HepG2 (cell line): ENCODE data around the gene CHPF. TPM values are rescaled to one million over a fixed set of nuclear protein-coding genes. Genes with fewer than 3 reads are reported as not detected.
A peak's percentile ranks its signal among the peaks of the same experiment; 100 is the strongest.

Experiments used
- AGO2 ChIP-seq: fragments of 200-400 bp; formaldehyde crosslinking; optimal IDR thresholded peaks from 2 replicates; pipeline ENCODE3; 2017; ENCODE audit warnings: mild to moderate bottlenecking, low read depth, low read length, moderate library complexity
- BCLAF1 ChIP-seq: fragments of 450-650 bp; IDR thresholded peaks from 2 replicates; pipeline ENCODE4 v1.6.1; 2017; ENCODE audit warnings: mild to moderate bottlenecking
- HOXA3 ChIP-seq: sonication (generic); formaldehyde crosslinking; IDR thresholded peaks from 2 replicates; pipeline ENCODE4 v1.5.0; 2020; ENCODE audit warnings: missing genetic modification reagents
- MLLT10 ChIP-seq: sonication (generic); formaldehyde crosslinking; IDR thresholded peaks from 2 replicates; pipeline ENCODE4 v1.4.0; 2020; ENCODE audit warnings: missing genetic modification reagents
- NFIB ChIP-seq: sonication (generic); formaldehyde crosslinking; IDR thresholded peaks from 2 replicates; pipeline ENCODE4 v1.9.0; 2021; ENCODE audit warnings: missing genetic modification reagents, mild to moderate bottlenecking, borderline replicate concordance
- POLR2A ChIP-seq, 2 experiments: IDR thresholded peaks; 2 replicates each; pipeline ENCODE4 v1.6.1; 2011; ENCODE audit warnings: low read depth in 2 of 2, low read length in 2 of 2, mild to moderate bottlenecking in 1 of 2, moderate library complexity in 1 of 2; ENCODE audit not compliant: insufficient read depth in 1 of 2
- ZBTB1 ChIP-seq: sonication (generic); formaldehyde crosslinking; IDR thresholded peaks from 2 replicates; pipeline ENCODE4 v1.4.0; 2020; ENCODE audit warnings: missing genetic modification reagents, borderline replicate concordance
- ZBTB33 ChIP-seq: sonication (generic); formaldehyde crosslinking; IDR thresholded peaks from 2 replicates; pipeline ENCODE4 v1.4.0; 2020; ENCODE audit warnings: missing genetic modification reagents
- ZNF280B ChIP-seq: sonication (generic); formaldehyde crosslinking; IDR thresholded peaks from 2 replicates; pipeline ENCODE4 v1.5.0; 2020; ENCODE audit warnings: missing genetic modification reagents, mild to moderate bottlenecking, borderline replicate concordance
- ZNF451 ChIP-seq: sonication (generic); formaldehyde crosslinking; IDR thresholded peaks from 2 replicates; pipeline ENCODE4 v1.5.0; 2020; ENCODE audit warnings: mild to moderate bottlenecking, missing genetic modification reagents
- polyA plus RNA-seq, 8 experiments: library from polyadenylated mRNA; depleted of rRNA in 3 of 8; stranded (reverse) in 7 of 8; unstranded in 1 of 8; fragments of >200 nt; fragmentation: Illumina TruSeq in 4 of 8; extraction: Trizol in 4 of 8; gene quantifications; 2 replicates each; pipeline versions ENCODE4 v1.2.1 to v1.2.3, GENCODE V29; 2011 to 2016; ENCODE audit warnings: low read depth in 4 of 8, missing spikeins in 1 of 8, mixed read lengths in 1 of 8; ENCODE audit not compliant: insufficient read depth in 1 of 8
- total RNA-seq, 5 experiments: library from RNA; depleted of rRNA; stranded (reverse); fragments of >200 nt; fragmentation: Illumina TruSeq; extraction: Trizol; gene quantifications; 2 replicates each; pipeline ENCODE4 v1.2.3, GENCODE V29; 2016; ENCODE audit warnings: low read depth in 1 of 5
- TF ChIP-seq, protein P1 (sequence below): sonication (generic); formaldehyde crosslinking; IDR thresholded peaks from 2 replicates; pipeline ENCODE4 v1.8.1; 2023; ENCODE audit warnings: mild to moderate bottlenecking, missing genetic modification reagents
- TF ChIP-seq, protein P2 (sequence below): sonication (generic); IDR thresholded peaks from 2 replicates; pipeline ENCODE4 v1.6.1; 2016; ENCODE audit warnings: low read depth, borderline replicate concordance
- TF ChIP-seq, protein P3 (sequence below): fragments of 450-650 bp; IDR thresholded peaks from 2 replicates; pipeline ENCODE4 v1.6.1; 2016
- TF ChIP-seq, protein P4 (sequence below): sonication (generic); formaldehyde crosslinking; IDR thresholded peaks from 2 replicates; pipeline ENCODE4 v1.8.0; 2022; ENCODE audit warnings: low read depth, missing genetic modification reagents
- TF ChIP-seq, protein P5 (sequence below): IDR thresholded peaks from 2 replicates; pipeline ENCODE4 v1.6.1; 2016

Gene CHPF
- total and polyA plus RNA-seq, 2 of the 13 experiments (the other 11 are each of a cell fraction or from before 2014, with no cell fraction given), result 79.6 to 111 TPM

DNA sequence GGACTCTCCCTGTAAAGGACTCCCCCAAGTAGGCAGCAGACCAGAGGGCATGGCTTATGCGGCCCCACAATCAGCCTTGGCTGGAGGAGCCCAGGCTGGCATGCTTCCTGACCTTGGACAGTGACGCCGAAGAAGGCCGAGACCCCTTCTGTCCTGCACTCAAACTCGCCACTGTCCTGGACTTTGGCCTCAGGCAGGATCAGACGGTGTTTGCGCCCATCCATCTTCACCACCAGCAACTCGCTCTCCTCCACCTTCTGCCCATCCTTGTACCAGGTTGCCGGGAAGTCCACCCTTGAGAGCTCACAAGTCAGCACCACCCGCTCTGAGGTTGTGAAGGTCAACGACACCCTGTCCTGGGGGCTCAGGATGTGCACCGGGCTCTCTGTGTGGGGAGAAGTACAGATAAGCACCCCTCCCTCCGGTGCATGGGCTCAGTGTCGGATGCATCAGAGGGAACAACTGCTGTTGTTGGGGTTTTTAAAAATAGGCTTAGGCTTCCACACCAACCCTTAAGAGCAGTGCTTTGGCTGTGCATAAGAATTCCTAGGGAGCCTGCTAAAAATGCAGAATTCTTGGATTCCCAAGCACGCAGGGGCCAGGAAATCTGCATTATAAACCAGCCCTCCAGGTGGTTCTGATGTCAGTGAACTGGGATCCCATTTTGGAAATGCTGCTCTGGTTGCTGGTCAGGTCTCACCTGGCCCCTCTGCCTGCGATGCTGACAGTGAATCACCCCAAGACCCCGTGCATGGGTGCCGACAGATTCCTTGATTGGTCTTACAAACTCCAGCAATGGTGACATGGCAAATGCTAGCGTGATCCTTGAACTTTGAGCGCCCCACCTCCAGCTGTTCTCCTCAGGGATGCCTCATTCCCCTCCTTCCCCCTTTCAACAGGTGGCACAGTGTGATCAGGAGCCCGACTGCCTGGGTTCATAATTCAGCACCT lies 21.8 kb upstream of the CHPF start (continued):
- TF ChIP-seq, protein P1, sequence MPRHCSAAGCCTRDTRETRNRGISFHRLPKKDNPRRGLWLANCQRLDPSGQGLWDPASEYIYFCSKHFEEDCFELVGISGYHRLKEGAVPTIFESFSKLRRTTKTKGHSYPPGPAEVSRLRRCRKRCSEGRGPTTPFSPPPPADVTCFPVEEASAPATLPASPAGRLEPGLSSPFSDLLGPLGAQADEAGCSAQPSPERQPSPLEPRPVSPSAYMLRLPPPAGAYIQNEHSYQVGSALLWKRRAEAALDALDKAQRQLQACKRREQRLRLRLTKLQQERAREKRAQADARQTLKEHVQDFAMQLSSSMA, result 0 out of 2 replicates have a peak, but pooled peaks have one; percentile 40
- TF ChIP-seq, protein P2, sequence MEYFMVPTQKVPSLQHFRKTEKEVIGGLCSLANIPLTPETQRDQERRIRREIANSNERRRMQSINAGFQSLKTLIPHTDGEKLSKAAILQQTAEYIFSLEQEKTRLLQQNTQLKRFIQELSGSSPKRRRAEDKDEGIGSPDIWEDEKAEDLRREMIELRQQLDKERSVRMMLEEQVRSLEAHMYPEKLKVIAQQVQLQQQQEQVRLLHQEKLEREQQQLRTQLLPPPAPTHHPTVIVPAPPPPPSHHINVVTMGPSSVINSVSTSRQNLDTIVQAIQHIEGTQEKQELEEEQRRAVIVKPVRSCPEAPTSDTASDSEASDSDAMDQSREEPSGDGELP, result peak; percentile 67; the same call in 1 of the 2 replicates
- peak; percentile 47; the same call in 1 of the 2 replicates for TF ChIP-seq ZNF280B (CRISPR knock-in tag)
- TF ChIP-seq HOXA3 (CRISPR knock-in tag), result 0 out of 2 replicates have a peak, but pooled peaks have one; percentile 7
- TF ChIP-seq MLLT10 (CRISPR knock-in tag), result no peak
- TF ChIP-seq ZBTB33, result 0 out of 2 replicates have a peak, but pooled peaks have one; percentile 50
- peak; percentile 89 for TF ChIP-seq AGO2
- TF ChIP-seq, protein P3, sequence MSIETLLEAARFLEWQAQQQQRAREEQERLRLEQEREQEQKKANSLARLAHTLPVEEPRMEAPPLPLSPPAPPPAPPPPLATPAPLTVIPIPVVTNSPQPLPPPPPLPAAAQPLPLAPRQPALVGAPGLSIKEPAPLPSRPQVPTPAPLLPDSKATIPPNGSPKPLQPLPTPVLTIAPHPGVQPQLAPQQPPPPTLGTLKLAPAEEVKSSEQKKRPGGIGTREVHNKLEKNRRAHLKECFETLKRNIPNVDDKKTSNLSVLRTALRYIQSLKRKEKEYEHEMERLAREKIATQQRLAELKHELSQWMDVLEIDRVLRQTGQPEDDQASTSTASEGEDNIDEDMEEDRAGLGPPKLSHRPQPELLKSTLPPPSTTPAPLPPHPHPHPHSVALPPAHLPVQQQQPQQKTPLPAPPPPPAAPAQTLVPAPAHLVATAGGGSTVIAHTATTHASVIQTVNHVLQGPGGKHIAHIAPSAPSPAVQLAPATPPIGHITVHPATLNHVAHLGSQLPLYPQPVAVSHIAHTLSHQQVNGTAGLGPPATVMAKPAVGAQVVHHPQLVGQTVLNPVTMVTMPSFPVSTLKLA, result no peak
- TF ChIP-seq ZBTB1 (CRISPR knock-in tag), result no peak
- no peak for TF ChIP-seq NFIB (CRISPR knock-in tag)
- no peak for TF ChIP-seq ZNF451 (CRISPR knock-in tag)
- TF ChIP-seq BCLAF1, result no peak
- TF ChIP-seq, protein P4, sequence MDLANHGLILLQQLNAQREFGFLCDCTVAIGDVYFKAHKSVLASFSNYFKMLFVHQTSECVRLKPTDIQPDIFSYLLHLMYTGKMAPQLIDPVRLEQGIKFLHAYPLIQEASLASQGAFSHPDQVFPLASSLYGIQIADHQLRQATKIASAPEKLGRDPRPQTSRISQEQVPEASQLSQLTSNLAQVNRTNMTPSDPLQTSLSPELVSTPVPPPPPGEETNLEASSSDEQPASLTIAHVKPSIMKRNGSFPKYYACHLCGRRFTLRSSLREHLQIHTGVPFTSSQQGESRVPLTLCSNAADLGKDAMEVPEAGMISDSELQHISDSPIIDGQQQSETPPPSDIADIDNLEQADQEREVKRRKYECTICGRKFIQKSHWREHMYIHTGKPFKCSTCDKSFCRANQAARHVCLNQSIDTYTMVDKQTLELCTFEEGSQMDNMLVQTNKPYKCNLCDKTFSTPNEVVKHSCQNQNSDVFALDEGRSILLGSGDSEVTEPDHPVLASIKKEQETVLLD (CRISPR knock-in tag), result no peak
- TF ChIP-seq POLR2A (IDR thresholded peaks at IDR 0.05; ENCODE audit: insufficient read depth in 1 of 2, low read depth in 2 of 2, low read length in 2 of 2), result 0 out of 4 replicates have a peak, but pooled peaks of 1 of the 2 experiments have one; percentile 28
- TF ChIP-seq, protein P5, sequence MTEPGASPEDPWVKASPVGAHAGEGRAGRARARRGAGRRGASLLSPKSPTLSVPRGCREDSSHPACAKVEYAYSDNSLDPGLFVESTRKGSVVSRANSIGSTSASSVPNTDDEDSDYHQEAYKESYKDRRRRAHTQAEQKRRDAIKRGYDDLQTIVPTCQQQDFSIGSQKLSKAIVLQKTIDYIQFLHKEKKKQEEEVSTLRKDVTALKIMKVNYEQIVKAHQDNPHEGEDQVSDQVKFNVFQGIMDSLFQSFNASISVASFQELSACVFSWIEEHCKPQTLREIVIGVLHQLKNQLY, result no peak
